Fibroblast of villous mesenchyme (primary cell): ENCODE data around the gene GRIK4. TPM values are rescaled to one million over a fixed set of nuclear protein-coding genes. Genes with fewer than 3 reads are reported as not detected.

ENCODE experiments used
- DNase-seq: peaks from one replicate; pipeline ENCODE4 v3.0.0-alpha.2; 2010; ENCODE audit warnings: low read depth
- H3K4me3 ChIP-seq: 2 replicates; pipeline ENCODE4 v1.5.1; 2011; ENCODE audit warnings: low read depth, mild to moderate bottlenecking, low read length
- total RNA-seq: library from RNA; depleted of rRNA; stranded (reverse); fragments of >200 nt; gene quantifications from 2 replicates; pipeline ENCODE4 v1.2.3, GENCODE V29; 2012
- TF ChIP-seq, protein P1 (sequence below): IDR thresholded peaks from 2 replicates; pipeline ENCODE4 v1.5.1; 2012; ENCODE audit warnings: low read depth, mild to moderate bottlenecking, low read length; ENCODE audit not compliant: insufficient read depth

The GRIK4 gene
- total RNA-seq, 1 donor = under 0.01 TPM

GRCh38 chr11:120514541-120515121, 3.1 kb downstream of the GRIK4 start:
- H3K4me3 ChIP-seq = no peak overlapping the region
- TF ChIP-seq, protein P1, sequence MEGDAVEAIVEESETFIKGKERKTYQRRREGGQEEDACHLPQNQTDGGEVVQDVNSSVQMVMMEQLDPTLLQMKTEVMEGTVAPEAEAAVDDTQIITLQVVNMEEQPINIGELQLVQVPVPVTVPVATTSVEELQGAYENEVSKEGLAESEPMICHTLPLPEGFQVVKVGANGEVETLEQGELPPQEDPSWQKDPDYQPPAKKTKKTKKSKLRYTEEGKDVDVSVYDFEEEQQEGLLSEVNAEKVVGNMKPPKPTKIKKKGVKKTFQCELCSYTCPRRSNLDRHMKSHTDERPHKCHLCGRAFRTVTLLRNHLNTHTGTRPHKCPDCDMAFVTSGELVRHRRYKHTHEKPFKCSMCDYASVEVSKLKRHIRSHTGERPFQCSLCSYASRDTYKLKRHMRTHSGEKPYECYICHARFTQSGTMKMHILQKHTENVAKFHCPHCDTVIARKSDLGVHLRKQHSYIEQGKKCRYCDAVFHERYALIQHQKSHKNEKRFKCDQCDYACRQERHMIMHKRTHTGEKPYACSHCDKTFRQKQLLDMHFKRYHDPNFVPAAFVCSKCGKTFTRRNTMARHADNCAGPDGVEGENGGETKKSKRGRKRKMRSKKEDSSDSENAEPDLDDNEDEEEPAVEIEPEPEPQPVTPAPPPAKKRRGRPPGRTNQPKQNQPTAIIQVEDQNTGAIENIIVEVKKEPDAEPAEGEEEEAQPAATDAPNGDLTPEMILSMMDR = no peak
- no peak for DNase-seq

- TF ChIP-seq, protein P1 = no peak
- DNase-seq = no peak
- no peak overlapping the region for H3K4me3 ChIP-seq
These were observed 3.7 kb downstream of the GRIK4 start for GRCh38 chr11:120515186-120515723.

DNA sequence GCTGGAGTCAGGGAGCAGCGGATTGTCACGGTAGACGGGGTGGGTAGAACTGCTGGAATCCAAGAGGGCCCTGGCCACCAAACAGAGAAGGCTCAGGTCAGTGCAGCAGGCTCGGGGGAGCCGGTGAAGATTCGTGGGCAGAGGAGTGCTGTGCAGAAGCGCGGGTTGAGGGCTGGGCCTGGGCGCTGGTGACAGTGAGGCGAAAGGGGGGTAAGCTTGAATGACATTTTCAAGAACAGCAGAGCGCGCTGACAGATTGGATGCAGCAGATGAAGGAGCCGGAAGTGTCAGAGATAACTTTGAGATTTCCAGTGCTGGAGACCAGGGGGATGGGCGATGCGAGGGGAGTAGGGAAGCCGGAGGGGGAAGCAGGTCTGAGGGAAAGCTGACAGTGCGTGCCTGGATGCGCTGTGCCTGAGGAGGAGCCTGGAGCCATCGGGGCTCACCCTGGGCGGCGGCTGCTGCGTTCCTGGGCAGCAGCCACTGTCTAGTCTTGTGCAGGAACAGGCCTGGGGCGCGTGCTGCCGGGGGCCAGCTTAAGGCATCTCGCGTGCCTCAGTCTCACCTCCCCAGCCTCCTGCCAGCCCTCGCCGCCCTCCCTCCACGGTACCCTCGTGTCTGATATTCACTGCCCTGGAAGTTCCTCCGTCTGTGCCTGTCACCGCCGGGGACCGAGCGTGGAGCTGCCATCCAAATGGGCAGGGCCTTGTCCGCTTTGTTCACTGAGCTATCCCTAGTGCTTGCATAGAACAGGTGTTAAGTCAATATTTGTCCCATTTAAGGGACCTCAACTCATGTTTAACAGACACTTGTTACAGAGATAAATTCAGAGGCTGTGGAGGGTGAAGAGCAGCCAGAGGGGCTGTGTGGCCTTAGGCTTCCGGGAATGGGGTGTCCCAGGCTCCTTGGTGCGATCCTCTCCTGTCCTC, 5.2 kb downstream of the GRIK4 start:
- TF ChIP-seq, protein P1 = no peak
- no peak overlapping the region for H3K4me3 ChIP-seq
- DNase-seq = no peak

- H3K4me3 ChIP-seq = no peak overlapping the region
- peak; percentile 50 for DNase-seq
- TF ChIP-seq, protein P1 = no peak
These were observed 5.8 kb downstream of the GRIK4 start for GRCh38 chr11:120517390-120517761.

DNA sequence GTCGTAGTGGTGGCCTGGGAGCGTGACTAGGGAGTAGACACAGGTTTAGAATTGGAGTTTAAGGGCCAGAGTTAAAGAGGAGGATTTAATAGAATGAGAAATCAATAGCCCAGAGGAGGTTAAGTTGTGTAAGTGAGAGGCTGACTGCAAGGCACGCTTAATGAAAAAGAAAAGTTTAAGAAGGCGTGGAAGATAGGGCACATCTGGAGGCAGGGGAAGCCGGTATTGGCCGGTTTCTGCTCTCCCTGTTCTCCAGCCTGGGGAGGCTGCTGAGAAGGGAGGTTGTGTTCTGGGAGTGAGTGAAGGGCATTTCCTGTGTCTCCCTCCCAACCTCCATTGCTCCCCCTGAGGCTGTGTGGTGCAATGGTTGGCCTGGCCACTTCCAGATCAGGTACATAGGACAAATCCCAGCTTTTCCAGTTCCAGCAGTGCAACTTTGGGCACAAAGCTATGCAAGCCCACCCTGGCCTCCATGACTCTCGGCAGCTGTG, 6.3 kb downstream of the GRIK4 start:
- H3K4me3 ChIP-seq = no peak overlapping the region
- peak; percentile 25 for DNase-seq
- TF ChIP-seq, protein P1 = no peak

GRCh38 chr11:120518356-120518755, 6.8 kb downstream of the GRIK4 start:
- H3K4me3 ChIP-seq = no peak overlapping the region
- TF ChIP-seq, protein P1 = no peak
- no peak for DNase-seq
